HCT116 (cell line): ENCODE measurements around the gene ATAD2B. TPM values are rescaled to one million over a fixed set of nuclear protein-coding genes. Genes with fewer than 3 reads are reported as not detected.
A peak's percentile ranks its signal among the peaks of the same experiment; 100 is the strongest.

ENCODE experiments used
- ATAC-seq: fragments of 200-7000 bp; cut with Tn5 transposase; 2 replicates; pipeline ENCODE4 v1.9.1; 2020; ENCODE audit warnings: mild to moderate bottlenecking, moderate library complexity
- BruUV-seq: library from RNA; stranded (reverse); fragments of 400-500 nt; replicated peaks from 2 replicates; lab custom pipeline; 2021; lab: Mats Ljungman, UMichigan
- CTCF ChIA-PET: fragments of 300-600 bp; sonication (Branson Sonifier 250); formaldehyde crosslinking; loops from one replicate; lab custom pipeline; 2021; ENCODE audit warnings: antibody characterized with exemption; lab: Charles Lee
- POLR2A ChIA-PET: fragments of 300-600, 350-600 bp; sonication (Branson Sonifier 250); formaldehyde crosslinking; loops from one replicate; lab custom pipeline; 2021; ENCODE audit warnings: antibody characterized with exemption; lab: Charles Lee
- RAD21 ChIA-PET, 2 experiments: fragments of 300-600 bp; sonication (Branson Sonifier 250); formaldehyde crosslinking; loops; one replicate each; lab custom pipeline; 2023; ENCODE audit warnings: low total read pairs in 2 of 2; ENCODE audit not compliant: uncharacterized antibody in 2 of 2, unreplicated experiment in 2 of 2, low non-redundant PET in 1 of 2; lab: Charles Lee
- DNase-seq: peaks from one replicate; pipeline ENCODE4 v3.0.0-alpha.2; 2010; ENCODE audit warnings: low read depth, low spot score
- H2AFZ ChIP-seq: fragments of 200-600 bp; shearing (Covaris generic), sonication (generic); 2 replicates; pipeline ENCODE4 v1.6.1; 2017; ENCODE audit warnings: low read depth, mixed run types, mixed read lengths, antibody characterized with exemption, low read length; ENCODE audit not compliant: poor library complexity, severe bottlenecking
- H3K27ac ChIP-seq: 2 replicates; pipeline ENCODE4 v1.5.1; 2012; ENCODE audit warnings: low read depth, low read length
- H3K27me3 ChIP-seq: fragments of 200-600 bp; sonication (generic); 2 replicates; pipeline ENCODE4 v1.6.1; 2016; ENCODE audit warnings: mixed run types, low read length, mixed read lengths; ENCODE audit not compliant: insufficient read depth
- H3K36me3 ChIP-seq, 2 experiments: fragments of 200-500 bp in 1 of 2; fragments of 200-600 bp in 1 of 2; sonication (Bioruptor generic) in 1 of 2; sonication (generic) in 1 of 2; 2 replicates each; pipeline versions ENCODE4 v1.5.1 to v1.6.1; 2014 to 2016; ENCODE audit warnings: low read length in 2 of 2, inconsistent platforms in 1 of 2, mixed read lengths in 1 of 2, mixed run types in 1 of 2; ENCODE audit not compliant: insufficient read depth in 2 of 2, control insufficient read depth in 1 of 2
- H3K4me1 ChIP-seq, 2 experiments: fragments of 200-600 bp in 1 of 2; sonication (generic) in 1 of 2; 2 replicates each; pipeline versions ENCODE4 v1.5.1 to v1.6.1; 2012 to 2017; ENCODE audit warnings: low read length in 2 of 2, inconsistent platforms in 1 of 2, mild to moderate bottlenecking in 1 of 2, mixed read lengths in 1 of 2, mixed run types in 1 of 2, moderate library complexity in 1 of 2; ENCODE audit not compliant: insufficient read depth in 2 of 2, control insufficient read depth in 1 of 2
- H3K4me2 ChIP-seq: fragments of 200-600 bp; sonication (generic); 2 replicates; pipeline ENCODE4 v1.6.1; 2017; ENCODE audit warnings: mixed run types, low read length, mixed read lengths
- H3K4me3 ChIP-seq, 2 experiments: fragments of 200-600 bp in 1 of 2; sonication (generic) in 1 of 2; replicated peaks in 1 of 2; 2 replicates each; pipeline ENCODE4 v1.5.1; 2011 to 2016; ENCODE audit warnings: low read length in 2 of 2, control low read depth in 1 of 2, low read depth in 1 of 2, mild to moderate bottlenecking in 1 of 2, mixed read lengths in 1 of 2, mixed run types in 1 of 2
- H3K79me2 ChIP-seq: fragments of 200-600 bp; sonication (generic); 2 replicates; pipeline ENCODE4 v1.6.1; 2017; ENCODE audit warnings: mild to moderate bottlenecking, mixed run types, low read length, moderate library complexity, mixed read lengths; ENCODE audit not compliant: insufficient read depth
- H3K9ac ChIP-seq: fragments of 200-600 bp; sonication (generic); 2 replicates; pipeline ENCODE4 v1.6.1; 2016; ENCODE audit warnings: low read length, mixed read lengths
- H3K9me2 ChIP-seq: fragments of 200-600 bp; sonication (generic), shearing (Covaris generic); 2 replicates; pipeline ENCODE4 v1.6.1; 2017; ENCODE audit warnings: mixed run types, mild to moderate bottlenecking, moderate library complexity; ENCODE audit not compliant: insufficient read depth
- H3K9me3 ChIP-seq, 2 experiments: fragments of 200-500 bp in 1 of 2; fragments of 200-600 bp in 1 of 2; sonication (Bioruptor generic) in 1 of 2; sonication (generic) in 1 of 2; 2 replicates each; pipeline ENCODE4 v1.6.1; 2014 to 2017; ENCODE audit warnings: low read length in 2 of 2, mixed read lengths in 2 of 2, inconsistent platforms in 1 of 2, low read depth in 1 of 2, mild to moderate bottlenecking in 1 of 2, mixed run types in 1 of 2, moderate library complexity in 1 of 2; ENCODE audit not compliant: control insufficient read depth in 1 of 2, insufficient read depth in 1 of 2
- H4K20me1 ChIP-seq: fragments of 200-600 bp; sonication (generic), shearing (Covaris generic); 2 replicates; pipeline ENCODE4 v1.6.1; 2017; ENCODE audit warnings: mixed run types, mild to moderate bottlenecking, moderate library complexity; ENCODE audit not compliant: insufficient read depth
- CBX3 ChIP-seq: IDR thresholded peaks from 2 replicates; pipeline ENCODE4 v1.6.1; 2012; ENCODE audit warnings: low read depth
- EGR1 ChIP-seq: IDR thresholded peaks from 2 replicates; pipeline ENCODE4 v1.6.1; 2012; ENCODE audit warnings: low read depth
- JUND ChIP-seq: IDR thresholded peaks from 2 replicates; pipeline ENCODE4 v1.6.1; 2012
- MAX ChIP-seq: IDR thresholded peaks from 2 replicates; pipeline ENCODE4 v1.6.1; 2012
- SP1 ChIP-seq: IDR thresholded peaks from 2 replicates; pipeline ENCODE4 v1.6.1; 2012; ENCODE audit warnings: low read depth
- TCF7L2 ChIP-seq: IDR thresholded peaks from 2 replicates; pipeline ENCODE4 v1.7.0; 2011; ENCODE audit warnings: borderline replicate concordance, inconsistent platforms; ENCODE audit not compliant: insufficient read depth, insufficient read length; ENCODE audit errors: extremely low read depth
- intact Hi-C: fragments of 100-400 bp; cut with micrococcal nuclease; formaldehyde crosslinking; loops from 2 replicates; pipeline ENCODE4 v1.10.0; 2022
- total RNA-seq: library from RNA; stranded (reverse); gene quantifications from one replicate; pipeline ENCODE4 v1.2.1, GENCODE V29; 2021; ENCODE audit not compliant: unreplicated experiment

ATAD2B gene
- total RNA-seq, 1 experiment from 2014 or later: 9.6 TPM

- POLR2A ChIA-PET: interaction anchor here (1.0 kb wide), 1 partner anchor 14 kb away, joined by 5 read pairs; the partner anchor contains the start of gene ATAD2B
- peak; percentile 37 for DNase-seq
Observed at GRCh38 chr2:23912054-23912453, 14.9 kb downstream of the ATAD2B start.

GRCh38 chr2:23905155-23905554 is 21.8 kb downstream of the ATAD2B start:
- intact Hi-C loops: no loop called here
- H3K36me3 ChIP-seq: no peaks in the 10 kb centered on the region
- ChIA-PET CTCF (interaction anchor here (0.7 kb wide), 1 partner anchor 80 kb away, joined by 3 read pairs; no protein-coding TSS in a partner anchor), RAD21 (no interaction called here), POLR2A (no interaction called here)
- no peak overlapping the region for H3K4me2 ChIP-seq
- no TSS peak for BruUV-seq
- no peak overlapping the region for H3K27ac ChIP-seq
- H3K9ac ChIP-seq: no peak overlapping the region
- no peaks in the 10 kb centered on the region for H3K9me3 ChIP-seq
- H3K4me3 ChIP-seq: no peak overlapping the region
- peaks cover 20 to 24% of the 10 kb centered on the region in 2 experiments for H3K4me1 ChIP-seq
- no peak overlapping the region for H2AFZ ChIP-seq
- no peaks in the 10 kb centered on the region for H4K20me1 ChIP-seq
- ATAC-seq (no peak), DNase-seq (no peak)
- H3K27me3 ChIP-seq: no peaks in the 10 kb centered on the region
- H3K9me2 ChIP-seq: no peaks in the 10 kb centered on the region
- H3K79me2 ChIP-seq: peaks cover 34% of the 10 kb centered on the region
- no peak for TF ChIP-seq CBX3
- no peak for TF ChIP-seq MAX
- TF ChIP-seq SP1: no peak
- TF ChIP-seq JUND: no peak
- no peak for TF ChIP-seq EGR1

More at GRCh38 chr2:23912054-23912453, 14.9 kb downstream of the ATAD2B start:
- intact Hi-C loops: no loop called here
- BruUV-seq: no TSS peak
- ChIA-PET RAD21 (interaction anchor here in 1 of 2 experiments (1.0 kb wide), 1 partner anchor 11 kb away, joined by 3 read pairs; no protein-coding TSS in a partner anchor), CTCF (interaction anchor here (1.0 kb wide), 1 partner anchor 15 kb away, joined by 5 read pairs; the partner anchor contains the start of gene ATAD2B)
- TF ChIP-seq TCF7L2: no peak
- 0 out of 2 replicates have a peak, but pooled peaks have one; percentile 18 for TF ChIP-seq EGR1
- ATAC-seq: peak; percentile 78
- peak overlapping the region; percentile 62 for H3K4me2 ChIP-seq
- H3K4me3 ChIP-seq: no peak overlapping the region
- H2AFZ ChIP-seq: no peak overlapping the region
- H3K27ac ChIP-seq: peak overlapping the region; percentile 26; the same call in 1 of the 2 replicates
- no peaks in the 10 kb centered on the region for H4K20me1 ChIP-seq
- no peak overlapping the region for H3K9ac ChIP-seq
- peaks cover 40% of the 10 kb centered on the region for H3K79me2 ChIP-seq
- H3K4me1 ChIP-seq: peaks cover 17 to 18% of the 10 kb centered on the region in 2 experiments
- no peaks in the 10 kb centered on the region for H3K9me2 ChIP-seq
- H3K9me3 ChIP-seq: no peaks in the 10 kb centered on the region
- H3K27me3 ChIP-seq: no peaks in the 10 kb centered on the region
- no peaks in the 10 kb centered on the region for H3K36me3 ChIP-seq
